NB4 (cell line): ENCODE results near the gene TBCA.

Source experiments
- CTCF ChIP-seq: IDR thresholded peaks from one replicate; pipeline ENCODE4 v1.5.1; 2012; ENCODE audit warnings: low read depth, low read length
- POLR2A ChIP-seq: IDR thresholded peaks from 2 replicates; pipeline ENCODE4 v1.6.1; 2011; ENCODE audit warnings: mild to moderate bottlenecking; ENCODE audit not compliant: insufficient read length; ENCODE audit errors: extremely low read depth

GRCh38 chr5:77733130-77733529 is 43.0 kb downstream of the TBCA start:
- TF ChIP-seq CTCF, result no peak
- TF ChIP-seq POLR2A, result no peak
